Measurements from ENCODE around the gene SIAE.
"Not testable (repeated sequence)": the region's sequence is repeated elsewhere in the genome, so short reads cannot be mapped to it uniquely, and the experiment has no call there.

Gene SIAE

GRCh38 chr11:124622531-124623451, 50.7 kb downstream of the SIAE start, which contains the start of gene TBRG1:
TBRG1 (plus strand) TSS chr11:124622864; CDS start chr11:124623084, 220 bp downstream.
- peak; percentile 93 for DNase-seq

- no peak for DNase-seq
Observed at GRCh38 chr11:124618863-124619262, 54.7 kb downstream of the SIAE start.

- no peak for DNase-seq
Observed at GRCh38 chr11:124612567-124613246, 60.8 kb downstream of the SIAE start.

GRCh38 chr11:124612045-124612444, 61.5 kb downstream of the SIAE start:
- DNase-seq = no peak

GRCh38 chr11:124611064-124611463, 62.5 kb downstream of the SIAE start, which contains the start of gene PANX3:
PANX3 (plus strand) TSS chr11:124611428; CDS start chr11:124611557, 129 bp downstream.
- no peak for DNase-seq

- no peak for DNase-seq
Observed at GRCh38 chr11:124610295-124610694, 63.2 kb downstream of the SIAE start.

GRCh38 chr11:124608147-124608546, 65.4 kb downstream of the SIAE start:
- peak; percentile 23 for DNase-seq

GRCh38 chr11:124605719-124606118, 67.8 kb downstream of the SIAE start:
- peak; percentile 90 for DNase-seq

- not testable (repeated sequence) for DNase-seq
Observed at GRCh38 chr11:124602723-124603122, 70.8 kb downstream of the SIAE start.

- DNase-seq = peak; percentile 21
Observed at GRCh38 chr11:124602193-124602592, 71.3 kb downstream of the SIAE start.

- no peak for DNase-seq
Observed at GRCh38 chr11:124600621-124601320, 72.8 kb downstream of the SIAE start.

- peak; percentile 22 for DNase-seq
Observed at GRCh38 chr11:124597626-124598025, 75.9 kb downstream of the SIAE start.

- no peak for DNase-seq
Observed at GRCh38 chr11:124595302-124595701, 78.2 kb downstream of the SIAE start.

- DNase-seq = no peak
Observed at GRCh38 chr11:124592627-124593026, 80.9 kb downstream of the SIAE start.

GRCh38 chr11:124591430-124591829, 82.1 kb downstream of the SIAE start:
- DNase-seq = no peak

- DNase-seq = peak; percentile 61
Observed at GRCh38 chr11:124586238-124586860, 87.2 kb downstream of the SIAE start.

- no peak for DNase-seq
Observed at GRCh38 chr11:124584681-124585372, 88.7 kb downstream of the SIAE start.

GRCh38 chr11:124583781-124584180, 89.8 kb downstream of the SIAE start:
- no peak for DNase-seq
